WTC11 (cell line): ENCODE measurements around the gene C17orf78. TPM values are rescaled to one million over a fixed set of nuclear protein-coding genes. Genes with fewer than 3 reads are reported as not detected.

Experiments used
- ATAC-seq: fragments of 200-7000 bp; cut with Tn5 transposase; 2 replicates; pipeline ENCODE4 v1.10.0; 2021; ENCODE audit warnings: mild to moderate bottlenecking, moderate library complexity
- CTCF ChIA-PET: fragments of 300-600 bp; sonication (Branson Sonifier 250); formaldehyde crosslinking; loops from one replicate; lab custom pipeline; 2021; ENCODE audit warnings: antibody characterized with exemption; lab: Charles Lee
- POLR2A ChIA-PET: fragments of 350-600 bp; sonication (Branson Sonifier 250); formaldehyde crosslinking; loops from one replicate; lab custom pipeline; 2021; ENCODE audit warnings: antibody characterized with exemption; lab: Charles Lee
- DNase-seq: peaks from one replicate; pipeline ENCODE4 v3.0.0; 2021; ENCODE audit warnings: low spot score
- H3K27ac Mint-ChIP-seq: 2 replicates; pipeline ENCODE4 v1.8.0; 2021; ENCODE audit warnings: mixed read lengths
- H3K27me3 Mint-ChIP-seq: 2 replicates; pipeline ENCODE4 v1.8.0; 2021; ENCODE audit warnings: low read depth, mild to moderate bottlenecking, moderate library complexity, mixed read lengths
- H3K36me3 Mint-ChIP-seq: 2 replicates; pipeline ENCODE4 v1.8.0; 2021; ENCODE audit warnings: mixed read lengths
- H3K4me1 Mint-ChIP-seq: 2 replicates; pipeline ENCODE4 v1.8.0; 2022; ENCODE audit warnings: mixed read lengths
- H3K4me3 Mint-ChIP-seq: 2 replicates; pipeline ENCODE4 v1.8.0; 2021; ENCODE audit warnings: mild to moderate bottlenecking, moderate library complexity, mixed read lengths
- H3K9me3 Mint-ChIP-seq: 2 replicates; pipeline ENCODE4 v1.8.0; 2021; ENCODE audit warnings: mixed read lengths
- ARID4B ChIP-seq: sonication (generic); formaldehyde crosslinking; IDR thresholded peaks from 2 replicates; pipeline ENCODE4 v1.8.0; 2023; ENCODE audit warnings: missing genetic modification reagents, mild to moderate bottlenecking, borderline replicate concordance
- ATF2 ChIP-seq: sonication (generic); formaldehyde crosslinking; IDR thresholded peaks from 2 replicates; pipeline ENCODE4 v1.8.1; 2022; ENCODE audit warnings: low read depth, missing genetic modification reagents, borderline replicate concordance
- CBFB ChIP-seq: sonication (generic); formaldehyde crosslinking; IDR thresholded peaks from 2 replicates; pipeline ENCODE4 v1.8.1; 2022; ENCODE audit warnings: mild to moderate bottlenecking, low read depth, missing genetic modification reagents
- CTCF ChIP-seq: fragments of 200-600 bp; IDR thresholded peaks from 2 replicates; pipeline ENCODE4 v1.8.0; 2022; ENCODE audit warnings: antibody characterized with exemption
- GRHL2 ChIP-seq: fragments of 250-450 bp; sonication (Bioruptor Pico); IDR thresholded peaks from 2 replicates; pipeline ENCODE4 v1.8.0; 2022; ENCODE audit warnings: mild to moderate bottlenecking, moderate library complexity; ENCODE audit not compliant: insufficient replicate concordance, severe bottlenecking
- IRF1 ChIP-seq: sonication (generic); formaldehyde crosslinking; IDR thresholded peaks from 2 replicates; pipeline ENCODE4 v1.8.0; 2023; ENCODE audit warnings: missing genetic modification reagents
- JUN ChIP-seq: sonication (generic); formaldehyde crosslinking; IDR thresholded peaks from 2 replicates; pipeline ENCODE4 v1.8.0; 2023; ENCODE audit warnings: mild to moderate bottlenecking, missing genetic modification reagents
- NFE2L1 ChIP-seq: sonication (generic); formaldehyde crosslinking; IDR thresholded peaks from 2 replicates; pipeline ENCODE4 v1.8.1; 2023; ENCODE audit warnings: missing genetic modification reagents
- NFYB ChIP-seq: sonication (generic); formaldehyde crosslinking; conservative IDR thresholded peaks from 2 replicates; pipeline ENCODE4 v1.8.0; 2022; ENCODE audit warnings: low read depth, missing genetic modification reagents
- NR1H2 ChIP-seq: sonication (generic); formaldehyde crosslinking; IDR thresholded peaks from 2 replicates; pipeline ENCODE4 v1.9.0; 2021; ENCODE audit warnings: mild to moderate bottlenecking, moderate library complexity, missing genetic modification reagents
- PRRX2 ChIP-seq: fragments of 250-450 bp; sonication (Bioruptor Pico); IDR thresholded peaks from 2 replicates; pipeline ENCODE4 v1.8.0; 2021; ENCODE audit warnings: mild to moderate bottlenecking
- TEAD1 ChIP-seq: sonication (generic); formaldehyde crosslinking; IDR thresholded peaks from 2 replicates; pipeline ENCODE4 v1.8.0; 2022; ENCODE audit warnings: mild to moderate bottlenecking, missing genetic modification reagents
- TEAD4 ChIP-seq: sonication (generic); formaldehyde crosslinking; IDR thresholded peaks from 2 replicates; pipeline ENCODE4 v1.8.0; 2022; ENCODE audit warnings: mild to moderate bottlenecking, missing genetic modification reagents
- ZNF138 ChIP-seq: sonication (generic); formaldehyde crosslinking; conservative IDR thresholded peaks from 2 replicates; pipeline ENCODE4 v1.8.1; 2022; ENCODE audit warnings: mild to moderate bottlenecking, moderate library complexity, missing genetic modification reagents
- ZNF232 ChIP-seq: sonication (generic); formaldehyde crosslinking; IDR thresholded peaks from 2 replicates; pipeline ENCODE4 v1.8.0; 2022; ENCODE audit warnings: mild to moderate bottlenecking, missing genetic modification reagents
- ZNF396 ChIP-seq: fragments of 250-450 bp; sonication (Bioruptor Pico); IDR thresholded peaks from 2 replicates; pipeline ENCODE4 v1.8.0; 2021; ENCODE audit warnings: mild to moderate bottlenecking, moderate library complexity, borderline replicate concordance
- ZNF416 ChIP-seq: fragments of 250-450 bp; sonication (Bioruptor Pico); IDR thresholded peaks from 2 replicates; pipeline ENCODE4 v1.9.0; 2021; ENCODE audit warnings: mild to moderate bottlenecking, inconsistent platforms
- ZNF425 ChIP-seq: fragments of 250-450 bp; sonication (Bioruptor Pico); conservative IDR thresholded peaks from 2 replicates; pipeline ENCODE4 v1.9.0; 2021; ENCODE audit warnings: mild to moderate bottlenecking
- ZNF512 ChIP-seq: sonication (generic); formaldehyde crosslinking; IDR thresholded peaks from 2 replicates; pipeline ENCODE4 v1.8.1; 2022; ENCODE audit warnings: missing genetic modification reagents, borderline replicate concordance
- ZNF671 ChIP-seq: fragments of 250-450 bp; sonication (Bioruptor Pico); IDR thresholded peaks from 2 replicates; pipeline ENCODE4 v1.8.0; 2021; ENCODE audit warnings: mild to moderate bottlenecking
- ZSCAN18 ChIP-seq: fragments of 250-450 bp; sonication (Bioruptor Pico); IDR thresholded peaks from 2 replicates; pipeline ENCODE4 v2.1.2; 2022; ENCODE audit warnings: mild to moderate bottlenecking, moderate library complexity
- total RNA-seq: library from RNA; stranded (reverse); gene quantifications from 3 replicates; pipeline ENCODE4 v1.2.3, GENCODE V29; 2021

Gene C17orf78
- total RNA-seq, 1 experiment from 2014 or later, result not detected

GRCh38 chr17:37342589-37342988, 33.2 kb upstream of the C17orf78 start (continued):
- TF ChIP-seq CTCF (no peak), ZNF232 (CRISPR knock-in tag) (no peak), CBFB (no peak), ZNF671 (no peak), ZNF396 (CRISPR knock-in tag) (no peak), ARID4B (no peak), TEAD4 (no peak), ZNF425 (CRISPR knock-in tag) (no peak), ZNF512 (CRISPR knock-in tag) (no peak), IRF1 (CRISPR knock-in tag) (no peak)

GRCh38 chr17:37344519-37344918, 31.3 kb upstream of the C17orf78 start:
- Mint-ChIP-seq H3K27ac (no peak overlapping the region), H3K9me3 (peaks cover 16% of the 10 kb centered on the region), H3K27me3 (no peaks in the 10 kb centered on the region), H3K4me3 (no peak overlapping the region), H3K36me3 (peaks cover 41% of the 10 kb centered on the region), H3K4me1 (no peaks in the 10 kb centered on the region)
- no peak for DNase-seq
- no peak for ATAC-seq
- CTCF ChIA-PET, result no interaction called here
- POLR2A ChIA-PET, result no interaction called here
- TF ChIP-seq CBFB (no peak), PRRX2 (no peak), TEAD1 (no peak), ZNF416 (CRISPR knock-in tag) (no peak), NFYB (CRISPR knock-in tag) (no peak), ZSCAN18 (CRISPR knock-in tag) (no peak), ZNF512 (CRISPR knock-in tag) (no peak), ZNF138 (CRISPR knock-in tag) (no peak), JUN (no peak), NFE2L1 (no peak), GRHL2 (no peak), NR1H2 (no peak), ATF2 (CRISPR knock-in tag) (no peak)
